HG02610 (cell line): ENCODE results near the gene GNB1L.

Experiments
- ATAC-seq: cut with Tn5 transposase; IDR thresholded peaks from one replicate; pipeline ENCODE4 v1.9.1; 2021; ENCODE audit warnings: mild to moderate bottlenecking, moderate library complexity; ENCODE audit not compliant: unreplicated experiment

GNB1L gene

DNA sequence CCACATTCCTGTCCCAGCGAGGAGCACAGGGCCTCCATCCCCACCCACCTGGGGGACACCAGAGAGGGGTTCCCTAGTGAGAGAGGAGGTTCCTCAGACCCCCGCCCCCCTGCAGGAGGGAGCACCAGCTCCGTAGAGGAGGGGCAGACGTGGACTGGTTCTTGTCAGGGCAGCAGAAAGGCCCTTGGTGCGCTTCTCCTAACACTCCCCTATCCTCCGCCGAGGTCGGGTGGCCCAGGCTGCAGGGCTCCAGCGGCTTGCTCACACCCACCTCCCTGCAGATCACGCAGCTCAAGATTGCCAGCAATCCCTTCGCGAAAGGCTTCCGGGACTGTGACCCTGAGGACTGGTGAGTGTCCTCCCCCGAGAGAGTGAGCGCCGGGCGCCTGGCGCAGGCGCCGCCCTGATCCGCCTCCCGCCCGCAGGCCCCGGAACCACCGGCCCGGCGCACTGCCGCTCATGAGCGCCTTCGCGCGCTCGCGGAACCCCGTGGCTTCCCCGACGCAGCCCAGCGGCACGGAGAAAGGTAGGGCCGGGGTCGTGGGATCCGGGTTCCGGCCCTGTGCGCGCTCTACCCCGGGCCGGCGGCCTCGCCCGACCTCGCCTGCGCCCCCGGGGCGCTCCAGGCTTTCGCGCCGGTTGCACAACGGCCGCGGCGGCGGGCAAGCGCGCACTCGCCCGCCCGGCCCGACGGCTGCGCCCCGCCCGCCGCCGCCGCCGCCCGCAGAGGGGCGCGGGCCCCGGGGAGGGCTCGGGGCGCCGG lies 89.0 kb downstream of the GNB1L start:
- no peak for ATAC-seq

DNA sequence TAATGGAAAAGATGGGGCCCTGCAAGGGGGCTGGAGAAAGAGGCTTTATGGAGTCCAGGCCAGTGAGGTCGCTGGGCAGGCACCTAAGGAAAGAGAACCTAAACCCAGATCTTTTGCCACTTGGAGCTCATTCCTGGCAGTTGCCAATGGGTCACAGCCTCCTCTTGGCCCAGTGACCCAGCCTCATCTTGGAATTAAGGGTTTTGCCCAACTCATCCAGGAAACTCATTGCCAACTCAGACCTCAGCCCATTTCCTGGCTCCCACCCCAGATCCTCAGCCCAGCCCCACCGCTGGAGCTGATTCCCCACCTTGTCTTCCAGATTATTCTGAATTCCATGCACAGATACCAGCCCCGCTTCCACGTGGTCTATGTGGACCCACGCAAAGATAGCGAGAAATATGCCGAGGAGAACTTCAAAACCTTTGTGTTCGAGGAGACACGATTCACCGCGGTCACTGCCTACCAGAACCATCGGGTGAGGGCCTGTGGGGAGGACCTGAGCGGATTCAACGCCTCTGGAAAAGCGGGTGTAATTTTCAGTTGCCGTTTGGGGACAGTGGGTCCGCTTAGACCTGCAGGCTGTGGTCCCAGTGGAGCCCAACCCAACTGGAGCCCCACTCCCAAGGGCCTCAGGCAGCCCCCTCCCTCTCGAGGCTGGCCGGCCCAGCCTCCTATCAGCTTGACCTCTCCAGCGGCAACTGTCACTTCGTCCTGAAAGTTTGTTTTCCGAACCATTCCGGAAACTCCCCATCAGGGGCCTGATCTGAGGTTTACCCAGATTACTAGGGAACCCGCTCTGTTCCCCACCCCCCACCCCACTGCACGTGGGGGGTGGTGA lies 89.8 kb downstream of the GNB1L start:
- no peak for ATAC-seq

DNA sequence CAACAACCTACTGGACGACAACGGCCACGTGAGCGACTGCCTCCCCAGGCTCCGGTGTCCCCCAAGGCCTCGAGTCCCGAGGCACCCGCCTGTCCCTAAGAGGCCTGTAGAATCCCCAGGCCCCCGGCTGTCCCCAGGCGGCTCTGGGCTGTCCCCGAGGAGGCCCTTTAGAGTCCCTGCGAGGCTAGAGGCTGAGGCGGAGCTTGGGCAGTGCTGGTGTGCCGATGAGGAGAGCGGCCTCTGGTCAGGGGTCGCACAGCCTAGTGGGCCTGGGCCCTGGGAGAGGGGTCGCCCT lies 90.4 kb downstream of the GNB1L start:
- no peak for ATAC-seq

- ATAC-seq = no peak
These were observed 91.0 kb downstream of the GNB1L start for GRCh38 chr22:19763458-19764298.

DNA sequence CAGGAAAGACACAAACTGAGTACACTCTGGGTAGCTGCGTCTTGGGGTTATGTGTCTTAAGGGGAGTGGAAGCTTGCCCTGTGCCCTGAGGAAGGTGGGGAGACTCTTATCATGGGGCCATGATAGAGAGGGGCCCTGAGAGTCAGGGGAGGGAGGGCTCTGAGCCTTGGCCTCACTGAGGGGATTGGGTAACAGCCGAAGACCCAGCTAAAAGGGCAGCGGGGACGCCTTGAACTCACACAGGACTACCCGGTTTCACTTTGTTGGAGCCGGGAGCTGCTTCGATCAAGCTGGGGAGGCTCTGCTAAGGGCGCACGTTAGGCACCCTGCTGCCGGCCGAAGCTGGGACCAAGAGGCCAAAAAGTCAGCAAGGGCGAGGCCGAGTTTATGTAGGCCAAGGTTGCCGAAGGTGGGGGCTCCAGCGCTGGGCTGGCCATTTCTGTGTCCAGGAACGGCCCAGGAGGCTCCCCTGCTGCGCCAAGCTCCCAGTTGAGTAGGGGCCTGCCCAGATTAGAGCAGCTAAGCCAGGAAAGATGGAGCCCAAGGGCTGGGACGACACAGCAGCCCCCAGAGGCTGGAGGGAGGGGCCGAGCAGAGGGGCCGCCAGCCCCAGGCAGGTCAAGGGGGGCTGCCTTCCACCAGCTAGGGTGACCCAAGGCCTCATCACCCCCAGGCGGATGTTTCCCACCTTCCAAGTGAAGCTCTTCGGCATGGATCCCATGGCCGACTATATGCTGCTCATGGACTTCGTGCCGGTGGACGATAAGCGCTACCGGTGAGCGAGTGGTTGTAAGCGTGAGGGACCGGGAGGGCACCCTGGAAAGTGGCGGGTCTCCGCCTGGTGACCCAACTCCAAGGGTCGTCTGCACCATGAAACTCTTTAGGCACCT lies 91.9 kb downstream of the GNB1L start:
- ATAC-seq = no peak

DNA sequence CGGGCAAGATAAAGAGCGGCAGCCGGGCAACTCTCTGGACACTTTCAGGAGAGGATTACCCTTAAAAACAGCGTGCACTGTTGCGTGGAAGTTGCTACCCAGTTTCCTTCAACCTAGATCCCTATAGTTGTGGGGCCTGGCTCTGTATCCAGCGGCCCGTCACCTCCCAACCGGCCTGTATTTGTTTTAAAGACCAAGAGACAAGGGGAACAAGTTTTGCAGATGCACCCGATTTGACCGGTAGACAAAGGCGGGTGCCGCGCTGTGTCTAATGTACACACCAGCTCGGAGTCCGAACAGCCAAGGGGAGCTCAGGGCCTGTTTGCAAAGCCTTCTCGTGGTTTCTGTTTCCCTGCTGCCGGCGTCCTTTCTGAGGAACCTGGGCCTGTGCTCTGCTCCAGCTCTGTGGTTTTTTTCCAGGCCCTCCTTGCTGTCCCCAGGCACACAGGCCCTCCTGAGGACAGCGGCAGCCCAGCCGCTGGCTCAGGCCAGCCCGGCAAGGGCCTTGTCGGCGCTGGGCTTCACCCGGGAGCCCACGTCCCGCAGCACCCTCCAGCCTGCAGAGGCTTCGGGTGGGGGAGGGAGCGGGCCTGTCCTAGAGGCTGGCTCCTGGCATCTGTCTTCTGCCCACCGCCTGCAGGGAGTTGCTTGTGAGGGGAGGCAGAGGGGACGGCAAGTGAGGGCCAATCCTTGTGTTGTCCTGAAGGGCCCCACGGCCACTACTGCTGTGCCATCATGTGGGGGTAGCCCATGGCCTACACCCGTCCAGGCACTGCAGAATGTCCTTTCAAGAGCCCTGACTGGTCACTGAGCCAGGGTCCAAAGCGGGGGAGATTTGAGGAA lies 92.7 kb downstream of the GNB1L start:
- no peak for ATAC-seq

DNA sequence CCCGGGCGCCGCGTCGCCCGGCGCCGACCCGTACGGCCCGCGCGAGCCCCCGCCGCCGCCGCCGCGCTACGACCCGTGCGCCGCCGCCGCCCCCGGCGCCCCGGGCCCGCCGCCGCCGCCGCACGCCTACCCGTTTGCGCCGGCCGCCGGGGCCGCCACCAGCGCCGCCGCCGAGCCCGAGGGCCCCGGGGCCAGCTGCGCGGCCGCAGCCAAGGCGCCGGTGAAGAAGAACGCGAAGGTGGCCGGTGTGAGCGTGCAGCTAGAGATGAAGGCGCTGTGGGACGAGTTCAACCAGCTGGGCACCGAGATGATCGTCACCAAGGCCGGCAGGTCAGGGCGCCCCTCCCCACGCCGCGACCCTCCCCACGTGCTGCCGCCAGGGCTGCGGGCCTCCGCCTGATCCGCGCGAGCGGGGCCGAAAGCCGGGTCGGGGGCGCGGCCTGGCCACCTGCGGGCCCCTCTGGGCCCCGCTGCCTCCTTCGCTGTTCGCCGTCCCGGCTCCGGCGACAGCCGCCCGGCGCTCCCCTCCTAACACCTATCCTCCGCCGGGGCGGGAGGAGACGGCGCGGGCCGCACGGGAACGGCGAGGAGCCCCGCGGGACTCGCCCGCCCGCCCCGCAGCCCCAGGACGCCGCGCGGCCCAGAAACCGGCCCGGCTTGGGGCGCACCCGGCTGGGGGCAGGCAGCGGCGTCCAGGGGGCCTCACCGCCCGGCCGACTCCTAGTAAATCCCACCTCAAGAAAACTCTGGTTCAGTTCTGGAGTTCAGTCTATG lies 93.5 kb downstream of the GNB1L start:
- ATAC-seq = no peak

DNA sequence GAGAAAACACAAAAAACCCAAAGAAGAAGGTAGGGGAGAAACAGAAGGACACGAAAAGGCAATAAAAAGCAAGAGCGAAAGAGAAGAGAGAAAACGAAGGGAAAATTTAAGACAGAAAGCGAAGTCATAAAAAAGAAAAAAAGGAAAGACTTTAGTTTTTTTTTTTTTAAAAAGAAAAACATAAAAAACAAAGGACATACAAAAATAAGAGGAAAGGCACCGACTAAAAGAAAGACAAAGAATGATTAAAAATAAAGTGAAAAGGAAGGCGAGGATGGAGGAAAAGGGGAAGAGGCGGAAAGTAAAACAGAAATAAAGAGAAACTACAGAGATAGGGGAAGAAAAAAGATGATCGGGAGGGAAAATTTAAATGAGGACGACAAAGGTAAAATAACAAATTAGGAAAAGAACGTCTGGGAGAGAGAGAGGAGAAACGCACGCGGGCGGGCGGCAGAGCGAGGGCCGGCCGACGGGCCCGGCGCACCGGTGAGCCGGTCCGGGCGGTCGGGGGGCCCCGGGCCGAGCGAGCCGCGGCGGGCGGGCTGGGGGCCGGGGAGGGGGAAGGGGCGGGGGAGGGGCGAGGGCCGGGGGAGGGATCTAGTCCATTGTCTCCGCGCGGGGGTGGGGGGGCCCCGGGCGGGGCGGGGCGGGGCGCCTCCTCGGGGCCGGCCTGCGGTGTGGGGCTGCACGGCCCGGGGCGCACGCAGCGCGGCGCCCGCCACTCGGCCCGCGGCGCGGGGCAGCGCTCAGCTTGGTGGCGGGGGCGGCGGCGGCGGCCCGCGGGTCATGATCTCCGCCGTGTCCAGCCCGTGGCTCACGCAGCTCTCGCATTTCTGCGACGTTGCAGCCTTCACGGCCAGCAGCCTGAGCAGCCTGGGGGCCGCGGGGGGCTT lies 94.4 kb downstream of the GNB1L start, which contains the start of gene TBX1:
TBX1 (plus strand) TSS at position 721 of the 893 bp plus-strand sequence; CDS start at position 787, 66 bp downstream.
- no peak for ATAC-seq

GRCh38 chr22:19759427-19760057 lies 95.1 kb downstream of the GNB1L start:
- no peak for ATAC-seq

DNA sequence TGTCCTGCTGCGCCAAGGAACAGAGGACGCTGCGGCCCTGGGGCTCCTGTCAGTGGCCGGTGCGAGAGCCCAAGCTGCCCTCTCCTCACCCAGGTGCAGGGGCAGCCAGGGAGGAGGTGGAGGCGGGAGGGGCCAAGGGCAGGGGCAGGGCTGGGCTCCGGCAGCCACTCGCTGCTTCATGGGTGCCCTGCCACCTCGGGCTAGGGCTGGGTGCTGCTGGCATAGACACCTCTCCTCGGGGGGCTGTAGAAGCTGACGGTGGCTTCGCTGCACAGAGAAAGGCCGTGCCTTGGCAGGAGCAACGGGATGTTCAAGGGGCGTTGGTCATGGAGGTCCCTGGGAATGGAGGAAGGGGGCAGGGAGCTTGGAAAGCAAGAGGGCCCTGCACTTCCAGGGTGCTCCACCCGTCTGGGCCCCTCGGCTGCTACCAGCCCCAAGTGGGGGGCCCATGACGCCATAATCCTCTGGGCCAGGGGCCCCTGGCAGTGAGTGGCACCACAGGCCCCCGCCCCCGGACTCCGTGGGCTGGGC lies 95.7 kb downstream of the GNB1L start:
- ATAC-seq = no peak

DNA sequence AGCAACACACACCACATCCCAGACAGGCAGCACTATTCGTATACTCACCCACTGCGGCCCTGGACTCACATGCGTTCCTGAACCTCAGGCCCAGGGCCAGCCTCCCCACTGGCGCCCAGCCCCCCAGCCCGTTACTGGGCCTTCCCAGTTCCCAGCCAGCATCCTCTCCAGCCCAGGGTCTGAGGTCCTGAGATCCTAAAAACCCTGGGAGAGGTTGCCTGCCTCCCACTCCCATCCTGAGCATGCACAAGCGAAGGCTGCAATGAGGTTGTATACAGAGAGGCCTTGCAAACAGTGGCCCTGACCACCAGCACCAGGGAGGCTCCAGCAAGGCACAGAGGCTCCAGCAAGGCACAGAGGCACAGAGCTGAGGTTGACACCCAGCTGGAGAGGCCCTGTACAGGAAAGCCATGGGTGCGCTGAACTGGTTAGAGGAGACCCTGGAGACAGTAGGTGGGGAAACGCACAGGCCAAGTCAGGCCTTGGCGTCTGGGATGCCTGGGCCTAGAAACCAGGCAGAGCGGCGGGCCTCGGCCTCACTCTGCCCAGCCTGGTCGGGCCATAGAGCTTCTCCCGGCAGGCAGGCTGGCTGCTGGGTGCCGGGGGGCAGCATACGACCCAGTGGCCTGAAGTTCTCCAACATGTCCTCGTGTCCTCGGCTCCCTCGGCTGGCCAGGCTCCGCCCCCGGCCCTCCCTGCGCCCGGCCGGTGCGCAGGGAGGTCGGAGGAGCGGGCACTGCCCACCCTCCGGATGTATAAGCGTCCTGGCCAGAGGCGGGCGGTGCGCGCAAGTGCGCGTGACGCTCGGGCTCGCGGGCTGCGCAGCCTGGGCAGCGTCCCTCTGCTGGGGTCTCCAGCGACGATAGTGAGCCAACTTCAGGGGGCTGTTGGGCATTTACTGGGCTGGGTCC lies 96.4 kb downstream of the GNB1L start:
- no peak for ATAC-seq

DNA sequence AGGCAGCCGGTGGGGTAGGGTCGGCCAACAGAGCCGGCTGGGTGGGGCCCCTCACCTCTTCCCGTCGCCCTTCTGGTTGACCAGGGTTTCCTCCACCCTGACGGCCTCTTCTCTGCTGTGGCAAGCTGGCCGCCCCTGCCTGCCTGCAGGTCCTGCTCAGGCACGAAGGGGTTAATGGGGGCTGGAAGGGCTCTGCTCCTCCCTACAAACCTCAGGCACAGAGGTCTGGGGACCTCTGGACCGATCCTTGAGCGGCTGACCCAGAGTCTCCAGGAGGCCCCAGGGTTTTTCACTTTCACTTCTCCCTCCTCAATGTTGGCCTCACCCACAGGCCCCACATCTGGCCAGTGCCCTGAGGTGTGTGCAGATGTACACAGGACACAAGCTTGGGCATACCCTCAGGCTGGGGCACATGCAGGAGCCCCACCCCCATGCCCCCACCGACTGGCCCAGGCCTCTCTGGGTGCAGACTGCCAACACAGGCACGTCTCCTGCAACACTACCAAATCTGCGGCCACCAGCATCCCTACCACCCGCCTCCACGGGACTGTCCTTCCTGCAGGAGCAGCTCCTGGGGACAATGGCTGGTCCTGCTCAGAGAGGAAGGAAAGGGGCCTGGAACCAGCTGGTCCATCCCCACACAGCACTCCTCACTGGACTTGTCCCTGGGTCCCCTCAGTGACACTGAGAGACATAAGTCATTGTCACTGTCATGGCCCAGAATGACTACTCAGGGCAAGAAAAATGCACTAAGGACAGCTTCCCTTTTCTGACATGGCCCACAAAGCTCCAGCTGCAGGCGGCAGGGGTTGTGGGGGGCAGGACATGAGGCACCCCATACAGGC lies 97.3 kb downstream of the GNB1L start:
- ATAC-seq = no peak

GRCh38 chr22:19756288-19757128 lies 98.2 kb downstream of the GNB1L start:
- ATAC-seq = no peak

DNA sequence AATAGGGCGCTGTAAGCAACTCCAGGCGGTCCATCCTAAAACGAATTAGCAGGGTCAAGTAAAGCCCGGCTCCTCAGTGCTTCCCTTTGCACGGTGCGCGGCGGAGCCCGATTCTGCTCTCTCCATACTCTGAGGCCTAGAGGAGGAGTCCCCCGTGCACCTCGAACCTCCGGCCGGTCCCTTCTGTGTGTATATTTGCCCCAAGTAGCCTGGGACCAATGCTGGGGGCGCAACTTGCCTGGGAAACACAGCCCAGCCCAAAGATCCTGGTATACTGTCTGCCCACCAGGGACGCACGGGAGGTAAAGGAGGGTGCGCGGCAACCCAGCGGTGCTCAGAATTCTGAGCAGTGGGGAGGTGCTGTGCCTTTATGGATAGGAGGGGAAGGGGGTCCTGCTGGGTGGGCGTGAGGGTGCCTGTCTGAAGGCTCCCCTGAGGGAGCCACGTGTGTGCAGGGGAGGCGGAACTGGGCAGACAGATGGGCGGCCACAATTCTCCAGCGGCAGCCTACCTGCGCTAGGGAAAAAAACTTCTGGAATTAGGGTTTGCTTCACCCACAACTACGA lies 98.9 kb downstream of the GNB1L start:
- no peak for ATAC-seq
